Myocyte (in vitro differentiated cells): ENCODE results near the gene CD9. TPM values are rescaled to one million over a fixed set of nuclear protein-coding genes. Genes with fewer than 3 reads are reported as not detected.
A peak's percentile ranks its signal among the peaks of the same experiment; 100 is the strongest.

Source experiments
- DNase-seq: peaks from one replicate; pipeline ENCODE4 v3.0.0-alpha.2; 2012; ENCODE audit warnings: low read depth
- total RNA-seq: library from RNA; depleted of rRNA; stranded (reverse); fragments of >200 nt; gene quantifications from 2 replicates; pipeline ENCODE4 v1.2.3, GENCODE V29; 2014

The CD9 gene
- total RNA-seq, 1 donor from 2014 or later = 22.7 TPM

DNA sequence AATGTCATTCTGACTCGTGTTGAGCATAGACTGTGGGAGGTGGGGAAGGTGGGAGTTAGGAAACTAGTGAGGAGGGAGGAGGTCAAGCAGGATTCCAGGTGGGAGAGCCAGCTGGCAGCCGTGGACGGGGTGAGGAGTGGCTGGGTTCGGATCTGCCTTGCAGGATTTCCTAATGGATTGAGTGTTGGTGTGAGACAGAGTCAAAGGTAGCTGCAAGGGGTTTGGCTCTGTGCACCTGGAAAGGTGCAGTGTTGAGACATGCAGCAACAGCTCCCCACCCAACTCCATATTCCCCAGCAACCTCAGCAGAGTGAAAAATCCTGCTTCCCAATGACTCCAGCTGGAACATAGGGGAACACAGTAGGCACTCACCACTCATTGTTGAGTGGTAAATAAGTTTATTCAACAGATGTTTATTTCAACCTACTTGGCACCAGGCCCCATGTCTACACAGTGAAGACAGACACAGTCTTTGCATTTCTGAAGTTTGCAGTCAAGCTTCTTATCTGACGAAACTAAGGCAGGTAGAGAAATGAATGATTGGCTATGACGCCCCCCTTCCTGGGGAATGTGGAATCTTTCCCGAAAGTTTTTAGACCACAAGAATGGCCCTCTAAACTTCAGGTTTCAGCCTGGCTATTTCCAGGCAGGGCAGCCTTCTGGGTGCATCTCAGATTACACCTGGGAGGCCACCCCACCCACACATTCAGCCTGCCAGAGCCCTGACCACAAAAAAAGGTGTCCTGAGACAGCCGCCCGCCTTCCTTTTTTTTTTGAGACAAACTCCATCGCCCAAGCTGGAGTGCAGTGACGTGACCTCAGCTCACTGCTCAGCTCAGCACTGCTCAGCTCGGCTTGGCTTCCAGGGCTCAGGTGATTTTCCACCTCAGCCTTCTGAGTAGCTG is 72.4 kb downstream of the CD9 start:
- no peak for DNase-seq

GRCh38 chr12:6273205-6273540 is 73.0 kb downstream of the CD9 start:
- no peak for DNase-seq

GRCh38 chr12:6273541-6274230 is 73.5 kb downstream of the CD9 start:
- no peak for DNase-seq

DNA sequence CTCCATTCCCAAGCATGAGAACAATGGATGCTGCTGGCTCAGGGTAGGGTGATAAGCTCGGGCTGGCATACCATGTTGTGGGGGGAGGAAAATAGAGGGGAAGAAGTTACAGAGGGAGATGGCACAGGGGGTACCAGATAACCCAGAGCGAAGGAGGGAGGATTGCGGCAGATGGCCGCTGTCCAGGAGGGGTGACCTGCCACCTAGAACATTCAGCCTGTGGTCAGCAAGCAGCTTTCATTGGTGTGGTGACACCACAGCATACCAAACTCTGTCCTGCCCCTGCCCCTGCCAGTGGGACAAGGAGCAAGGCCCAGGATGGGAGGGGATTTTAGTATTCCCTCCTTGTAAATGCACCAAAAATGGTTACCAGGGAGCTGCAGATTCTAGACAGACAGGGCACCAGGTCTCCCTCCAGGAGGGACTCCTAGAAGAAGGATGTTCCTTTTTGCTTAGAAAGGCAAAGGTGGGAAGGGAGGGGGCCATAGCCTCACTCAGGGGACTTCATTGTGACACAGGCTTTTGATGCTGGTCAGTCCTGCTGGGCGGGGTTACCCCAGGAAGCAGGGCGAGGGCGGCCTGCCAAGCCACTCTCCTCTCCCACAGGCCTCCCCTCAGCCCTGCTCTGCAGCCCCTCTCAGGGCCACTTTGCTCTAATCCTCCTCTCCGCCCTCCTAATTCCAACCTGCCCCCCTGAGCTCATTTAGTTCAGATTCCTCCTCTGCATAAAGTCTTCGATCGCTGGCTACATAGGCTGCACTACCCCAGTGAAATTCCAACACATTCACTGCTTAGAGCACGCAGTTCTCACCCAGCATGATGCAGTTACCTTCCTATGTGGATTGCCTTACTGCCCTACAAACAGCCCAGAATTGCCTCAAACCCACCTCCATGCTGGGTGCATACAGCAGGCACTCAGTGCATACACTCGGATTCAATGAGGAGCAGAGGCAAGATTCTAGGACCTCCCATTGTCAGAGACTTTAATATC is 74.3 kb downstream of the CD9 start:
- DNase-seq = peak; percentile 75

- no peak for DNase-seq
These were observed 76.0 kb downstream of the CD9 start for GRCh38 chr12:6275928-6276887.

GRCh38 chr12:6276956-6277620 is 76.9 kb downstream of the CD9 start:
- DNase-seq = no peak

GRCh38 chr12:6277982-6278438 is 77.8 kb downstream of the CD9 start:
- no peak for DNase-seq

- peak; percentile 84 for DNase-seq
These were observed 78.4 kb downstream of the CD9 start for GRCh38 chr12:6278439-6279255.

DNA sequence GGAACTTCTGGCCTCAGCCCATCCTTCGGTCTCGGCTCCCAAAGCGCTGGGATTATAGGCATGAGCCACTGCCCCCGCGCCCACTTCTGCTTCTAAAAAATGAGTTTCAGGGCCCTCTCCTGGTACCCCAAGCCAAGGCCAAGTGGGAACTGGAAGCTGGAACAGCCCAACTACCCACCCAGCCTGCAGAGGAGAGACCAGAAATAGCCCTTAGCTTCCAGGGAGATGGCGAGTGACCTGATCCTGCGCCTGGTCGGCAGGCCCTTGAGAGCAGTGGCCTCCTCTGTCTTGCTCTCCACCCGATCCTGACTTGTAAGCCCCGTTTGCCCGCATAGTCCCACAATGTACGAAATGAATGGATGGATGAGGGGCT is 79.0 kb downstream of the CD9 start:
- no peak for DNase-seq

DNA sequence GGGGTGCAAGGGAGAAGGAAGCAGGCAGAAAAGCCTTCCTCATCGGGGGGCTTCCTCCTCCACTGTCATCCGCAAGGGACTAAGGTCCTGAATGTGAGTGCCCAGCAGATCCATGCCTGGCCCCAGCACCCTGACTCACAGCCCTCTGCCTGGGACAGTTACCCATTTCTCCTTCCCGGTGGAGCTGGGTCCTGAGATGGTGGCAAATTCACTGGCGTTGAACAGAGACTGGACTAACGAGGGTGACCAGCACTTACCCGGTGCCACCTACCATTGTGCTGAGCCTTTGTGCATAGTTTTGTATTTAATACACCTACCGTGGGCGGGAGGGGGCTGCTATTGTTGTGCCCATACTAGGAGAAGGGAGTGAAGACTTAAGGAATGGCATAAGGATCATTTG is 79.4 kb downstream of the CD9 start:
- no peak for DNase-seq

DNA sequence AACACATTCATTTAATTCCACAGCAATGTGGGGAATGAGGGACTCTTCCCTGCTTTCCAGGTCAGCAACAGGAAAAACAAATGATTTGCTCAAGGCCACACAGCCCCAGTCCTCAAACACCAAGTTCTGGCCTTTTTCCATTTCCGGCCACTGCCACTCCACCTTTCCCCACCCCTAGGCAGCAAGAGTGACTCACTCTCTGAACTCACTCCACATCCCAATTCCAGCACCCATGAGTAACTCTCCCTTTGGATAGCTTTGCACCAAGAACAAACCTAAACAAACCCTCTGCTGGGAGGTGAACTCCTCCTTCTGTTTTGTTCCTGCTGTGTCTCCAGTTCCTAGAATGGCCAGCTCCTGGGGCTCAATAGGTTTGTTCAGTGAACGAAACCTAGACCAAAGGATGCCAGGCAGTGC is 79.9 kb downstream of the CD9 start:
- DNase-seq = peak; percentile 79

DNA sequence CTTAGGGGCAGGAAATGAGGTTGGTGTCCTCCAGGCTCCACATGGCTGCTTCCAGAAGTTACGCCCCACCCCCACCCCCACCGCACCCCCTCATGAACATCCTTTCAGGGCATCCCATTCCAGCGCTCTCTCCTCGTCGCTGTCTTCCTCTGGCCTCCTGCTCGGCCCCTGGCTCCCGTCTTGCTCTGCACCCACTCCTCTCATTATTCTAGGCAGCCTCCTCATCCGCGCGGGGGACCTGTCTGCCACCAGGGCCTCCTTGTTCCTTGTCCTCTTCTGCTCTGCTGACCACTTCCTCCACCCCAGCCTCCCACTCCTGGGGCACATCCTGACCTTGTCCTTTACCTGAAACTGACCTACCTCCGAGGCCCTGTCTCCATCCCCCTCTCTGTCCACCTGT is 80.5 kb downstream of the CD9 start:
- DNase-seq = no peak

- no peak for DNase-seq
These were observed 81.0 kb downstream of the CD9 start for GRCh38 chr12:6281081-6281809.

GRCh38 chr12:6282453-6282840 is 82.2 kb downstream of the CD9 start:
- DNase-seq = no peak

GRCh38 chr12:6284273-6284672 is 84.1 kb downstream of the CD9 start:
- no peak for DNase-seq

GRCh38 chr12:6285063-6285477 is 84.9 kb downstream of the CD9 start:
- DNase-seq = peak; percentile 73

DNA sequence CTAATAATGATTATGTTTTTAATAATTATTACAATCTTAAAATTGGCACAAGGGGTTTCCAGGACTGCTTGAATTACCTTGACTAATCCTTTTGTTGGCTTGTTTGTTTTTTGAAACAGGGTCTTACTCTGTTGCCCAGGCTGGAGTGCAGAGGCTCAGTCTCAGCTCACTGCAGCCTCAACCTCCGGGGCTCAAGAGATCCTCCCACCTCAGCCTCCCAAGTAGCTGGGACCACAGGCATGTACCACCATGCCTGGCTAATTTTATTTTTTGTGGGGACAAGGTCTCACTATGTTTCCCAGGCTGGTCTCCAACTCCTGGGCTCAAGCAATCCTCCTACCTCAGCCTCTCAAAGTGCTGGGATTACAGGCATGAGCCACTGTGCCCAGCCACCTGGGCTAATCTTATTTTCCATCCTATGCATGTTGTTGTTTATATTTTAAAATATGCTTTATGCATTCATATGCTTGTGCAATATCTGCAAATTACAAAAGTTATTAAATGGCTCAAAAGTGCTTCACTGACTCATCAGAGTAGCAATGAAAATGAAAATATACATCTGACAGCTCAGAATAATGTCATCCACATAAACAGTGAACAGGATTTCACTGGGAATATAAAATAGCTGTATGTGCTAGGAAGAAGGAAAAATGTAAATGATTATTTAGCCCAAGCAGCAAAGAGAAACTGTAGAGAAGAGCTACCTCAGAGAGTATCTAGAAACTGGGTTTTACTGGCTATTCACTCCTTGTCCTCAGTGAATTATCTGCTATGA is 85.5 kb downstream of the CD9 start:
- DNase-seq = no peak
